Keratinocyte (primary cell): ENCODE results near the gene SOST. TPM values are rescaled to one million over a fixed set of nuclear protein-coding genes. Genes with fewer than 3 reads are reported as not detected.

Experiments used
- DNase-seq: peaks from one replicate; pipeline ENCODE4 v3.0.0-alpha.2; 2011; ENCODE audit warnings: low read depth, missing footprints, low spot score
- FAIRE-seq: peaks from 2 replicates; lab custom pipeline; 2011; peaks lifted over from hg19 to GRCh38; lab: Jason Lieb, UNC
- H2AFZ ChIP-seq: 2 replicates; pipeline ENCODE4 v1.6.0; 2012; ENCODE audit warnings: low read length, control low read depth, inconsistent platforms; ENCODE audit not compliant: control insufficient read depth
- H3K27ac ChIP-seq: 2 replicates; pipeline ENCODE4 v1.5.1; 2011; ENCODE audit warnings: low read length; ENCODE audit not compliant: control insufficient read depth, insufficient read depth
- H3K27me3 ChIP-seq: 3 replicates; pipeline ENCODE4 v1.6.0; 2011; ENCODE audit warnings: low read length; ENCODE audit not compliant: control insufficient read depth, insufficient read depth; ENCODE audit errors: extremely low read depth
- H3K36me3 ChIP-seq, 2 experiments: 2 replicates in 1 of 2; 3 replicates in 1 of 2; pipeline ENCODE4 v1.5.1; 2011; ENCODE audit warnings: low read length in 2 of 2, mild to moderate bottlenecking in 1 of 2; ENCODE audit not compliant: control insufficient read depth in 2 of 2, insufficient read depth in 2 of 2; ENCODE audit errors: extremely low read depth in 1 of 2
- H3K4me1 ChIP-seq: 3 replicates; pipeline ENCODE4 v1.5.1; 2011; ENCODE audit warnings: low read length; ENCODE audit not compliant: control insufficient read depth, insufficient read depth; ENCODE audit errors: extremely low read depth
- H3K4me2 ChIP-seq: 3 replicates; pipeline ENCODE4 v1.6.0; 2011; ENCODE audit warnings: low read depth, low read length; ENCODE audit not compliant: control insufficient read depth, insufficient read depth; ENCODE audit errors: extremely low read depth
- H3K4me3 ChIP-seq, 3 experiments: fragments of 200-600 bp in 1 of 3; sonication (generic) in 1 of 3; 2 replicates in 2 of 3; 3 replicates in 1 of 3; pipeline ENCODE4 v1.5.1; 2011 to 2016; ENCODE audit warnings: low read length in 3 of 3, mild to moderate bottlenecking in 3 of 3, control low read depth in 2 of 3, inconsistent platforms in 1 of 3, low read depth in 1 of 3, mixed read lengths in 1 of 3, mixed run types in 1 of 3, moderate library complexity in 1 of 3; ENCODE audit not compliant: control insufficient read depth in 2 of 3, insufficient read depth in 2 of 3; ENCODE audit errors: extremely low read depth in 1 of 3
- H3K79me2 ChIP-seq: 2 replicates; pipeline ENCODE4 v1.6.0; 2012; ENCODE audit warnings: low read length; ENCODE audit not compliant: control insufficient read depth, insufficient read depth
- H3K9ac ChIP-seq: 3 replicates; pipeline ENCODE4 v1.6.0; 2011; ENCODE audit warnings: low read length; ENCODE audit not compliant: control insufficient read depth, insufficient read depth; ENCODE audit errors: extremely low read depth
- H3K9me1 ChIP-seq: 3 replicates; pipeline ENCODE4 v1.6.0; 2011; ENCODE audit warnings: low read length; ENCODE audit not compliant: control insufficient read depth, insufficient read depth; ENCODE audit errors: extremely low read depth
- H3K9me3 ChIP-seq: 2 replicates; pipeline ENCODE4 v1.5.1; 2012; ENCODE audit warnings: low read depth, low read length; ENCODE audit not compliant: control insufficient read depth
- H4K20me1 ChIP-seq: 3 replicates; pipeline ENCODE4 v1.6.0; 2011; ENCODE audit warnings: low read length; ENCODE audit not compliant: control insufficient read depth, insufficient read depth; ENCODE audit errors: extremely low read depth
- EZH2 ChIP-seq: IDR thresholded peaks from one replicate; pipeline ENCODE4 v1.6.1; 2012; ENCODE audit warnings: inconsistent platforms, mild to moderate bottlenecking, low read length, moderate library complexity
- dilution Hi-C: fragments of 300-500 bp; cut with MboI; formaldehyde crosslinking; loops from one replicate; pipeline ENCODE4 v1.7.0; 2020; ENCODE audit warnings: low sequenced_read_pairs; ENCODE audit not compliant: extremely low pct_ligation_motif_present
- polyA plus RNA-seq, 5 experiments: library from polyadenylated mRNA; depleted of rRNA in 3 of 5; stranded (reverse) in 3 of 5; stranded (forward) in 1 of 5; unstranded in 1 of 5; fragments of >200 nt; gene quantifications; 1 replicate in 1 of 5; 2 replicates in 3 of 5; 3 replicates in 1 of 5; pipeline versions ENCODE4 v1.2.1 to v1.2.3, GENCODE V29; 2011 to 2012; ENCODE audit warnings: missing spikeins in 2 of 5, low read depth in 1 of 5, low replicate concordance in 1 of 5
- TF ChIP-seq, protein P1 (sequence below), 3 experiments: IDR thresholded peaks in 1 of 3; conservative IDR thresholded peaks in 1 of 3; optimal IDR thresholded peaks in 1 of 3; 2 replicates in 2 of 3; 3 replicates in 1 of 3; pipeline versions ENCODE3 to v1.5.1; 2011; ENCODE audit warnings: low read length in 3 of 3, mild to moderate bottlenecking in 3 of 3, moderate library complexity in 2 of 3, control low read depth in 1 of 3, inconsistent platforms in 1 of 3; ENCODE audit not compliant: insufficient read depth in 2 of 3; ENCODE audit errors: extremely low read depth in 1 of 3

The SOST gene
- polyA plus RNA-seq, 1 donor (not counting 4 experiments of a cell fraction or from before 2014, with no cell fraction given), result 0.04 TPM

DNA sequence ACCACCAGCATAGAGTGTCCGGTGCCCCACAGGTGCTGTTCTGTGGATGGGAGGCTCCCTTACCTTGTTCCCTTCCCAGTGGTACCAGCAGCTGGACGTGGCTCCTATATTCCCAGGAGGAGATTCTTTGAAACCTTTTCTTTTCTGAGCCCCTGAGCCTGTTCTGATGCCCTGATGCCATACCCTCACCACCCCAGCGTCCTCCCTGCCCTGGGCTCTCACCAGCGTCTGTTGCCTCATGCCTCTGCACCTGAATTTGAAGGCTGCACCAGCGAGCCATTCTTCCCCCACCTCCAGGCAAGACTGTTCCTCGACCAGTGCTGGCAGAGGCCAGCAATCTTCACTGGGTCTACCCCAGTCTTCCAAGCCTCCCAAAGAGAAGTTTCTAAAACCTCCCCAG is 505 bp downstream of the SOST start:
- H3K9me1 ChIP-seq, result no peaks in the 10 kb centered on the region
- no peak overlapping the region for H2AFZ ChIP-seq
- dilution Hi-C loops, result no loop called here
- DNase-seq (no peak), FAIRE-seq (no peak)
- no peak for TF ChIP-seq EZH2
- TF ChIP-seq, protein P1, sequence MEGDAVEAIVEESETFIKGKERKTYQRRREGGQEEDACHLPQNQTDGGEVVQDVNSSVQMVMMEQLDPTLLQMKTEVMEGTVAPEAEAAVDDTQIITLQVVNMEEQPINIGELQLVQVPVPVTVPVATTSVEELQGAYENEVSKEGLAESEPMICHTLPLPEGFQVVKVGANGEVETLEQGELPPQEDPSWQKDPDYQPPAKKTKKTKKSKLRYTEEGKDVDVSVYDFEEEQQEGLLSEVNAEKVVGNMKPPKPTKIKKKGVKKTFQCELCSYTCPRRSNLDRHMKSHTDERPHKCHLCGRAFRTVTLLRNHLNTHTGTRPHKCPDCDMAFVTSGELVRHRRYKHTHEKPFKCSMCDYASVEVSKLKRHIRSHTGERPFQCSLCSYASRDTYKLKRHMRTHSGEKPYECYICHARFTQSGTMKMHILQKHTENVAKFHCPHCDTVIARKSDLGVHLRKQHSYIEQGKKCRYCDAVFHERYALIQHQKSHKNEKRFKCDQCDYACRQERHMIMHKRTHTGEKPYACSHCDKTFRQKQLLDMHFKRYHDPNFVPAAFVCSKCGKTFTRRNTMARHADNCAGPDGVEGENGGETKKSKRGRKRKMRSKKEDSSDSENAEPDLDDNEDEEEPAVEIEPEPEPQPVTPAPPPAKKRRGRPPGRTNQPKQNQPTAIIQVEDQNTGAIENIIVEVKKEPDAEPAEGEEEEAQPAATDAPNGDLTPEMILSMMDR (optimal IDR thresholded peaks at IDR 0.05 in 1 of 3, IDR thresholded peaks at IDR 0.05 in 1 of 3, conservative IDR thresholded peaks at IDR 0.05 in 1 of 3; ENCODE audit: extremely low read depth in 1 of 3, insufficient read depth in 2 of 3, low read length in 3 of 3), result no peak
- H3K9ac ChIP-seq, result no peak overlapping the region
- no peaks in the 10 kb centered on the region for H3K9me3 ChIP-seq
- peaks cover 11% of the 10 kb centered on the region for H3K27me3 ChIP-seq
- H3K79me2 ChIP-seq, result no peaks in the 10 kb centered on the region
- H4K20me1 ChIP-seq, result no peaks in the 10 kb centered on the region
- peaks cover 31% of the 10 kb centered on the region for H3K4me1 ChIP-seq
- no peak overlapping the region for H3K4me2 ChIP-seq
- no peak overlapping the region for H3K27ac ChIP-seq
- H3K4me3 ChIP-seq, result no peak overlapping the region
- H3K36me3 ChIP-seq, result no peaks in the 10 kb centered on the region

DNA sequence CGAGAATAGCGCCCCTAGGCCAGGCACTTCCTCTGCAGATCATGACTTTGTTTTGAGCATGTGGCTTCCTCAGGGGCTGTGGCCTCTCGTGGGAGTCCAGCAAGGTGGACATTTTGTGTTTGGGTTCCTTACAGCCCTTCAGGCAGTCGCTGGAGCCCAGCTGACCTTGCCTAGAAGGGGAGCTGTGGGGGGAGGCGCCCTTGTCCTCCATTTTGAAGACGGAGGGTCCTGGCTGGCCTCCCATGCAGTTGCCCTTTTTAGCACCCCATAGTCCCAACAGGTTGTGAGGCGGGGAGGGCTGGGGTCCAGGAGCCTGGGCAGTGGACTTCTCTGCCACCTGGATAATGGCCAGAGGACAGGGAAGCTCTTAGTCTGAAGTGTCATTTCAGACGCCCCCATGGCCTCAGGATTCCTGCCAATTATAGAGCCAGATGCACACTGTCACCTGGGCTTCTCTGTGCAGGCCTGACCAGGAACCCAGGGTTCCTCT is 1.4 kb downstream of the SOST start:
- Histone ChIP-seq H3K27ac (no peak overlapping the region), H3K27me3 (peaks cover 11% of the 10 kb centered on the region), H3K4me3 (no peak overlapping the region), H4K20me1 (no peaks in the 10 kb centered on the region), H3K9me3 (no peaks in the 10 kb centered on the region), H3K4me1 (peaks cover 31% of the 10 kb centered on the region), H3K9ac (no peak overlapping the region), H3K9me1 (no peaks in the 10 kb centered on the region), H2AFZ (no peak overlapping the region), H3K36me3 (no peaks in the 10 kb centered on the region), H3K79me2 (no peaks in the 10 kb centered on the region), H3K4me2 (no peak overlapping the region)
- FAIRE-seq (no peak), DNase-seq (no peak)
- dilution Hi-C loops, result no loop called here
- no peak for TF ChIP-seq EZH2
- TF ChIP-seq, protein P1 (optimal IDR thresholded peaks at IDR 0.05 in 1 of 3, IDR thresholded peaks at IDR 0.05 in 1 of 3, conservative IDR thresholded peaks at IDR 0.05 in 1 of 3; ENCODE audit: extremely low read depth in 1 of 3, insufficient read depth in 2 of 3, low read length in 3 of 3), result no peak
